ENCODE results near the gene SCAPER. TPM values are rescaled to one million over a fixed set of nuclear protein-coding genes. Genes with fewer than 3 reads are reported as not detected.

SCAPER gene
- total RNA-seq, 1 experiment from 2014 or later, result 7.4 TPM

DNA sequence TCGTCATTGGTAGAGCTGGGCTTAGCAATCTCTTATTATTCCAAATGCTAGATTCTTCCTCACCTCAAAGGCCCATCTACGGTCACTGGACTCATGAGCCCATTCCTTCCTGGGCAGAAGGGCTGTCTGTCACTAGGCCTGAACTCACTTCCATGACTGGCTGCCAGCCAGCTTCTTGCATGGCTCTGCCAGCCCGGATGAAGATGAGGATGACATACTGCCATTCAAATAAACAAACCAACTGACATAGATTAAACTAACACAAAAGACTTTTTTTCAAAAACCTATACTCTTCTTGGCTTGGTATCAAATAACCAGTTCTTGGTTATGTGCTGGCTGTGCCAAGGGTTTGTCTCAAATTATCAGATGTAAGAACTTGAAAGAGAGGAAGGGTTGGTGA lies 544.7 kb downstream of the SCAPER start:
- Mint-ChIP-seq H3K27ac (no peak overlapping the region), H3K9me3 (no peaks in the 10 kb centered on the region), H3K4me3 (no peak overlapping the region), H3K4me1 (no peaks in the 10 kb centered on the region), H3K27me3 (ENCODE audit: low read depth) (peaks cover 3% of the 10 kb centered on the region; the same call in 1 of the 2 replicates), H3K36me3 (ENCODE audit: insufficient read depth in 1 of 3, low read depth in 3 of 3) (no peaks in the 10 kb centered on the region)
- Histone ChIP-seq H3K27me3 (ENCODE audit: insufficient read depth, low read length) (no peaks in the 10 kb centered on the region), H3K56ac (ENCODE audit: insufficient read length, low read depth, low read length) (no peak overlapping the region), H2BK120ac (ENCODE audit: low read depth, low read length, poor library complexity, severe bottlenecking) (no peak overlapping the region), H3K23ac (ENCODE audit: insufficient read length, low read depth, low read length) (no peak overlapping the region), H4K91ac (ENCODE audit: insufficient read length, low read depth, low read length) (no peak overlapping the region), H4K5ac (ENCODE audit: insufficient read length, low read depth, low read length) (no peak overlapping the region), H3K4me1 (ENCODE audit: insufficient read depth, low read length) (no peaks in the 10 kb centered on the region), H3K14ac (ENCODE audit: insufficient read depth, low read length) (no peak overlapping the region), H3K4ac (ENCODE audit: low read depth, low read length) (no peak overlapping the region), H3K18ac (ENCODE audit: insufficient read length, low read depth, low read length) (no peak overlapping the region), H3K9me3 (ENCODE audit: control insufficient read depth, low read depth, low read length) (no peaks in the 10 kb centered on the region), H3T11ph (ENCODE audit: low read length) (no peak overlapping the region), H2BK15ac (ENCODE audit: low read depth, low read length) (no peak overlapping the region), H3K4me2 (ENCODE audit: insufficient read depth, insufficient read length, low read length) (no peak overlapping the region), H2AK5ac (ENCODE audit: insufficient read length, low read length) (no peak overlapping the region), H2BK12ac (ENCODE audit: insufficient read length, low read depth, low read length) (no peak overlapping the region), H3K27ac (ENCODE audit: insufficient read length, low read depth, low read length) (no peak overlapping the region), H3K79me2 (ENCODE audit: insufficient read depth, low read length) (no peaks in the 10 kb centered on the region), H3K79me1 (ENCODE audit: insufficient read depth, low read depth, low read length, poor library complexity, severe bottlenecking) (no peaks in the 10 kb centered on the region), H2BK5ac (ENCODE audit: insufficient read length, low read length) (no peak overlapping the region), H2BK20ac (ENCODE audit: low read depth, low read length, poor library complexity, severe bottlenecking) (no peak overlapping the region), H4K8ac (replicated peaks; ENCODE audit: insufficient read length, low read depth, low read length) (no peak overlapping the region), H3K9ac (ENCODE audit: extremely low read depth, insufficient read length, low read length) (no peak overlapping the region), H3K23me2 (ENCODE audit: insufficient read length, low read depth, low read length, poor library complexity, severe bottlenecking) (no peaks in the 10 kb centered on the region), H2AFZ (ENCODE audit: low read length) (no peak overlapping the region), H4K20me1 (ENCODE audit: control insufficient read depth, insufficient read depth, insufficient read length) (no peaks in the 10 kb centered on the region)
- TF ChIP-seq, protein P1, sequence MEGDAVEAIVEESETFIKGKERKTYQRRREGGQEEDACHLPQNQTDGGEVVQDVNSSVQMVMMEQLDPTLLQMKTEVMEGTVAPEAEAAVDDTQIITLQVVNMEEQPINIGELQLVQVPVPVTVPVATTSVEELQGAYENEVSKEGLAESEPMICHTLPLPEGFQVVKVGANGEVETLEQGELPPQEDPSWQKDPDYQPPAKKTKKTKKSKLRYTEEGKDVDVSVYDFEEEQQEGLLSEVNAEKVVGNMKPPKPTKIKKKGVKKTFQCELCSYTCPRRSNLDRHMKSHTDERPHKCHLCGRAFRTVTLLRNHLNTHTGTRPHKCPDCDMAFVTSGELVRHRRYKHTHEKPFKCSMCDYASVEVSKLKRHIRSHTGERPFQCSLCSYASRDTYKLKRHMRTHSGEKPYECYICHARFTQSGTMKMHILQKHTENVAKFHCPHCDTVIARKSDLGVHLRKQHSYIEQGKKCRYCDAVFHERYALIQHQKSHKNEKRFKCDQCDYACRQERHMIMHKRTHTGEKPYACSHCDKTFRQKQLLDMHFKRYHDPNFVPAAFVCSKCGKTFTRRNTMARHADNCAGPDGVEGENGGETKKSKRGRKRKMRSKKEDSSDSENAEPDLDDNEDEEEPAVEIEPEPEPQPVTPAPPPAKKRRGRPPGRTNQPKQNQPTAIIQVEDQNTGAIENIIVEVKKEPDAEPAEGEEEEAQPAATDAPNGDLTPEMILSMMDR (conservative IDR thresholded peaks at IDR 0.05), result no peak
- no CpG with 5 or more reads among the region's 3 CpGs for WGBS (ENCODE audit: extremely low coverage, insufficient read length, low lambda C conversion rate)
- no peak for DNase-seq

Data from H9 (cell line).